H9 (cell line): ENCODE data around the gene KRT71. TPM values are rescaled to one million over a fixed set of nuclear protein-coding genes. Genes with fewer than 3 reads are reported as not detected.

Experiments used
- DNase-seq: peaks from one replicate; pipeline ENCODE4 v3.0.0-alpha.2; 2017
- H2AFZ ChIP-seq: one replicate; pipeline ENCODE4 v1.6.1; 2013; ENCODE audit warnings: mild to moderate bottlenecking, low read length, control low read depth, moderate library complexity
- H2AK5ac ChIP-seq: 2 replicates; pipeline ENCODE4 v1.6.1; 2013; ENCODE audit warnings: low read length, control low read depth, mixed read lengths; ENCODE audit not compliant: insufficient read length
- H2BK120ac ChIP-seq: one replicate; pipeline ENCODE4 v1.6.1; 2013; ENCODE audit warnings: low read depth, mild to moderate bottlenecking, low read length, control low read depth, inconsistent platforms; ENCODE audit not compliant: poor library complexity, severe bottlenecking
- H2BK12ac ChIP-seq: 2 replicates; pipeline ENCODE4 v1.6.1; 2013; ENCODE audit warnings: low read length, control low read depth, mixed read lengths, low read depth; ENCODE audit not compliant: insufficient read length
- H2BK15ac ChIP-seq: 2 replicates; pipeline ENCODE4 v1.6.1; 2013; ENCODE audit warnings: low read depth, low read length, control low read depth
- H2BK20ac ChIP-seq: one replicate; pipeline ENCODE4 v1.6.1; 2013; ENCODE audit warnings: low read depth, mild to moderate bottlenecking, low read length, control low read depth, inconsistent platforms; ENCODE audit not compliant: poor library complexity, severe bottlenecking
- H2BK5ac ChIP-seq: 2 replicates; pipeline ENCODE4 v1.6.1; 2013; ENCODE audit warnings: low read length, control low read depth, mixed read lengths; ENCODE audit not compliant: insufficient read length
- H3K14ac ChIP-seq: 2 replicates; pipeline ENCODE4 v1.6.1; 2013; ENCODE audit warnings: low read length, control low read depth; ENCODE audit not compliant: insufficient read depth
- H3K18ac ChIP-seq: 2 replicates; pipeline ENCODE4 v1.6.1; 2013; ENCODE audit warnings: low read depth, mild to moderate bottlenecking, mixed read lengths, low read length, control low read depth; ENCODE audit not compliant: insufficient read length
- H3K23ac ChIP-seq: 2 replicates; pipeline ENCODE4 v1.6.1; 2013; ENCODE audit warnings: low read length, control low read depth, mixed read lengths, low read depth; ENCODE audit not compliant: insufficient read length
- H3K23me2 ChIP-seq: 2 replicates; pipeline ENCODE4 v1.6.1; 2013; ENCODE audit warnings: low read depth, mild to moderate bottlenecking, mixed read lengths, low read length, control low read depth; ENCODE audit not compliant: insufficient read length, poor library complexity, severe bottlenecking
- H3K27ac ChIP-seq: 2 replicates; pipeline ENCODE4 v1.5.1; 2013; ENCODE audit warnings: low read length, control low read depth, mixed read lengths, low read depth; ENCODE audit not compliant: insufficient read length
- H3K27me3 ChIP-seq: 2 replicates; pipeline ENCODE4 v1.6.1; 2013; ENCODE audit warnings: low read length, control low read depth, inconsistent platforms; ENCODE audit not compliant: insufficient read depth
- H3K4ac ChIP-seq: 2 replicates; pipeline ENCODE4 v1.6.1; 2013; ENCODE audit warnings: low read depth, mild to moderate bottlenecking, control low read depth, inconsistent platforms, low read length, moderate library complexity
- H3K4me1 ChIP-seq: 2 replicates; pipeline ENCODE4 v1.6.1; 2013; ENCODE audit warnings: low read length, control low read depth, inconsistent platforms; ENCODE audit not compliant: insufficient read depth
- H3K4me2 ChIP-seq: 2 replicates; pipeline ENCODE4 v1.6.1; 2013; ENCODE audit warnings: low read length, control low read depth, mixed read lengths; ENCODE audit not compliant: insufficient read length, insufficient read depth
- H3K56ac ChIP-seq: 2 replicates; pipeline ENCODE4 v1.6.1; 2013; ENCODE audit warnings: low read depth, mild to moderate bottlenecking, mixed read lengths, low read length, control low read depth; ENCODE audit not compliant: insufficient read length
- H3K79me1 ChIP-seq: 2 replicates; pipeline ENCODE4 v1.6.1; 2013; ENCODE audit warnings: low read depth, mild to moderate bottlenecking, moderate library complexity, low read length, control low read depth, inconsistent platforms; ENCODE audit not compliant: insufficient read depth, poor library complexity, severe bottlenecking
- H3K79me2 ChIP-seq: 2 replicates; pipeline ENCODE4 v1.6.1; 2013; ENCODE audit warnings: low read length, control low read depth, inconsistent platforms; ENCODE audit not compliant: insufficient read depth
- H3K9ac ChIP-seq: 2 replicates; pipeline ENCODE4 v1.6.1; 2013; ENCODE audit warnings: low read length, control low read depth, mixed read lengths; ENCODE audit not compliant: insufficient read length; ENCODE audit errors: extremely low read depth
- H3K9me3 ChIP-seq: one replicate; pipeline ENCODE4 v1.6.1; 2013; ENCODE audit warnings: low read depth, low read length, inconsistent platforms; ENCODE audit not compliant: control insufficient read depth
- H3T11ph ChIP-seq: one replicate; pipeline ENCODE4 v1.6.1; 2013; ENCODE audit warnings: mild to moderate bottlenecking, low read length, control low read depth, inconsistent platforms
- H4K20me1 ChIP-seq: one replicate; pipeline ENCODE4 v1.6.1; 2013; ENCODE audit not compliant: control insufficient read depth, insufficient read length, insufficient read depth
- H4K5ac ChIP-seq: 2 replicates; pipeline ENCODE4 v1.6.1; 2013; ENCODE audit warnings: low read depth, mild to moderate bottlenecking, mixed read lengths, low read length, control low read depth; ENCODE audit not compliant: insufficient read length
- H4K8ac ChIP-seq: replicated peaks from 2 replicates; pipeline ENCODE4 v1.6.1; 2013; ENCODE audit warnings: low read length, control low read depth, mixed read lengths, low read depth; ENCODE audit not compliant: insufficient read length
- H4K91ac ChIP-seq: 2 replicates; pipeline ENCODE4 v1.6.1; 2013; ENCODE audit warnings: low read depth, mild to moderate bottlenecking, moderate library complexity, mixed read lengths, low read length, control low read depth; ENCODE audit not compliant: insufficient read length
- H3K27ac Mint-ChIP-seq, 3 experiments: 2 replicates in 2 of 3; 3 replicates in 1 of 3; pipeline ENCODE4 v1.8.0; 2020 to 2021; ENCODE audit warnings: mixed read lengths in 3 of 3, mild to moderate bottlenecking in 1 of 3, moderate library complexity in 1 of 3
- H3K27me3 Mint-ChIP-seq: 2 replicates; pipeline ENCODE4 v1.8.0; 2021; ENCODE audit warnings: low read depth, mild to moderate bottlenecking, moderate library complexity, mixed read lengths
- H3K36me3 Mint-ChIP-seq, 3 experiments: 2 replicates in 2 of 3; 3 replicates in 1 of 3; pipeline ENCODE4 v1.8.0; 2020 to 2021; ENCODE audit warnings: low read depth in 3 of 3, mixed read lengths in 3 of 3; ENCODE audit not compliant: insufficient read depth in 1 of 3
- H3K4me1 Mint-ChIP-seq, 2 experiments: 2 replicates each; pipeline ENCODE4 v1.8.0; 2020; ENCODE audit warnings: mixed read lengths in 2 of 2
- H3K4me3 Mint-ChIP-seq, 2 experiments: 2 replicates in 1 of 2; 3 replicates in 1 of 2; pipeline ENCODE4 v1.8.0; 2020 to 2021; ENCODE audit warnings: mild to moderate bottlenecking in 2 of 2, mixed read lengths in 2 of 2, moderate library complexity in 1 of 2
- H3K9me3 Mint-ChIP-seq, 2 experiments: 2 replicates in 1 of 2; 3 replicates in 1 of 2; pipeline ENCODE4 v1.8.0; 2020; ENCODE audit warnings: mild to moderate bottlenecking in 2 of 2, mixed read lengths in 2 of 2, moderate library complexity in 1 of 2
- CTCF ChIP-seq: fragments of 200-600 bp; sonication (generic); conservative IDR thresholded peaks from 3 replicates; pipeline ENCODE4 v1.8.0; 2021; ENCODE audit warnings: antibody characterized with exemption, mild to moderate bottlenecking
- WGBS: extraction: QIAGEN DNeasy Blood & Tissue Kit; methylation state at CpG from one replicate; pipeline ENCODE4 v1.1.7; 2013; ENCODE audit warnings: missing lambda C conversion rate, low lambda C conversion rate, mixed read lengths; ENCODE audit not compliant: insufficient read length; ENCODE audit errors: extremely low coverage; 5-methylcytosine and 5-hydroxymethylcytosine counted together
- total RNA-seq: library from RNA; stranded (reverse); gene quantifications from 2 replicates; pipeline ENCODE4 v1.2.1, GENCODE V29; 2021

KRT71 gene
- total RNA-seq, 1 experiment from 2014 or later = not detected

DNA sequence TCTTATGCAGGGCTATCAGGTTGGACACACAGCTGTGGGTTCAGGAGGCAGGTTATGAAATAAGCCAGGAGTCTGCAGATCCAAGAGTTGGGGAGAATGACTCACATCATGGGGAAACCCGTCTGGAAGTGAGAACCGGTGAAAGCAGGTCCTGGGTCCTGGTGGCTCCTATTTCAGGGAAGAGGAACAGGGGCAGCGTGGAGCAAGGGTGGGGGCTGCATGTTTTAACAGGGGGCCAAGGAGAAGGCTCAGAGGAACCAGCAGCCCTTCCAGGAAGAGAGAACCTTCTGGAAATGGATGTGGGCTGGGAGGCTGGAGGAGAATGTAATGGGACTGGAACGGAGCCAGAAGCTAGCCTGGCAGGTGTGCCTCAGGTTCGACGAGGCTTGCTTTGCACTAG, 28.5 kb upstream of the KRT71 start:
- H3K4me1 ChIP-seq = no peaks in the 10 kb centered on the region
- no peak overlapping the region for H2BK12ac ChIP-seq
- H3K9me3 ChIP-seq = no peaks in the 10 kb centered on the region
- no peaks in the 10 kb centered on the region for H4K20me1 ChIP-seq
- H4K91ac ChIP-seq = no peak overlapping the region
- no peak overlapping the region for H4K5ac ChIP-seq
- H2BK120ac ChIP-seq = no peak overlapping the region
- WGBS = no CpG with 5 or more reads among the region's 6 CpGs
- H3K27me3 ChIP-seq = no peaks in the 10 kb centered on the region
- Mint-ChIP-seq H3K4me1 (peaks cover 10 to 12% of the 10 kb centered on the region in 2 experiments), H3K27me3 (peaks cover 5% of the 10 kb centered on the region), H3K36me3 (no peaks in the 10 kb centered on the region; a peak in 1 of 7 replicates), H3K4me3 (no peak overlapping the region), H3K27ac (no peak overlapping the region), H3K9me3 (no peaks in the 10 kb centered on the region)
- no peak overlapping the region for H3K14ac ChIP-seq
- H2BK5ac ChIP-seq = no peak overlapping the region
- H3K18ac ChIP-seq = no peak overlapping the region
- no peak overlapping the region for H3K27ac ChIP-seq
- H4K8ac ChIP-seq = no peak overlapping the region
- no peaks in the 10 kb centered on the region for H3K23me2 ChIP-seq
- H3K79me2 ChIP-seq = no peaks in the 10 kb centered on the region
- H3K23ac ChIP-seq = no peak overlapping the region
- no peak overlapping the region for H2BK20ac ChIP-seq
- H3K9ac ChIP-seq = no peak overlapping the region
- no peak overlapping the region for H2AK5ac ChIP-seq
- DNase-seq = no peak
- no peak overlapping the region for H3K4me2 ChIP-seq
- no peak for TF ChIP-seq CTCF
- no peaks in the 10 kb centered on the region for H3K79me1 ChIP-seq
- no peak overlapping the region for H3K4ac ChIP-seq
- H3K56ac ChIP-seq = no peak overlapping the region
- H2BK15ac ChIP-seq = no peak overlapping the region
- H3T11ph ChIP-seq = no peak overlapping the region
- H2AFZ ChIP-seq = no peak overlapping the region
